Measurements from ENCODE around the gene CFAP100.

Gene CFAP100

DNA sequence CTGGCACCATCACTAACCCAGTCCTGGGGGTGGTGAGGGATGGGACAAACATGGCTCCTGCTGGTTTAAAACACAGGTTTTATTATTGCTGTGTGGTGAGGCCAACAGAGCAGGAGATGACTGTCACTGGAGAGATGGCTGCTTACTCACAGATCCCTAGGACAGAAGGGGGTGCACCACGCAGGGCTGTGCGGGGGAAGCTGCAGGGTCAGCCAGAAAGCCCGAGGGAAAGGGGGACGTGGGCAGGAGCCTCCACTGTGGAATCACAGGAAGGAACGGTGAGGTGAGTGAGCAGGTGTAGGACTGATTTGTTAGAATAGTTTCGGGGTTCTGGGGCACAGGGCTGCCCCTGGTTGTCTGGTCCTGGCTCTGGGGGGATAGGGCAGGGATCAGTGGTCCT is 7.5 kb downstream of the CFAP100 start:
- DNase-seq (ENCODE audit: low read depth): no peak

DNA sequence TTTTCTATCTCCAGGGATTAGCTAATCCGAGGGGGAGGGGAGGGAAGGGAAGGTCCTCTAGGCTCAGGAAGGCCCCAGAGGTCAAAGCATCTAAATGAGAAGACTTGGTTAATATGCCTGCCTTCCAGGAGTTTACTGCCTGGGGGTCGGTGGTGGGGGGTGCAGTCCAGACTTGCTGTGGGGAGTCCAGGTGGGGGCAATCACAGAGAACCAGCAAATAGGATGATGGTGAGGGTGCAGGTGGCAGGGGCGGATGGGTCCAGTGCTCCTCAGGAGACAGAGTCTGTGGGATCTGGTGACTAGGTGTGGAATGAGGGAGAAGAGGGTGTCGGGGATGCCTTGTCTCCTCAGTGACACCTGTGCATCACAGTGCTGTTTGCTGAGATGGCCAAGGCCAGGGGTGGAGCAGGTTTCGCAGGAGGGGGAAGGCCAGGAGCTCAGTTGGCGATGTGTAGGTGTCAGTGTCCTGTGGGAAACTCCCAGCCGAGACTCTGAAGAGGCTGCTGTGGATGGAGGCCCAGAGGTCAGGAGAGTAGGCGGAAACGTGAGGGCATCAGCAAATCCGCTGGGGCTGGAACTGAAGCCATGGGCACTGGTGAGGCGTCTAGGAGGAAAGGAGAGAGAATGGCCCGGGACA is 8.1 kb downstream of the CFAP100 start:
- DNase-seq (ENCODE audit: low read depth): no peak

DNA sequence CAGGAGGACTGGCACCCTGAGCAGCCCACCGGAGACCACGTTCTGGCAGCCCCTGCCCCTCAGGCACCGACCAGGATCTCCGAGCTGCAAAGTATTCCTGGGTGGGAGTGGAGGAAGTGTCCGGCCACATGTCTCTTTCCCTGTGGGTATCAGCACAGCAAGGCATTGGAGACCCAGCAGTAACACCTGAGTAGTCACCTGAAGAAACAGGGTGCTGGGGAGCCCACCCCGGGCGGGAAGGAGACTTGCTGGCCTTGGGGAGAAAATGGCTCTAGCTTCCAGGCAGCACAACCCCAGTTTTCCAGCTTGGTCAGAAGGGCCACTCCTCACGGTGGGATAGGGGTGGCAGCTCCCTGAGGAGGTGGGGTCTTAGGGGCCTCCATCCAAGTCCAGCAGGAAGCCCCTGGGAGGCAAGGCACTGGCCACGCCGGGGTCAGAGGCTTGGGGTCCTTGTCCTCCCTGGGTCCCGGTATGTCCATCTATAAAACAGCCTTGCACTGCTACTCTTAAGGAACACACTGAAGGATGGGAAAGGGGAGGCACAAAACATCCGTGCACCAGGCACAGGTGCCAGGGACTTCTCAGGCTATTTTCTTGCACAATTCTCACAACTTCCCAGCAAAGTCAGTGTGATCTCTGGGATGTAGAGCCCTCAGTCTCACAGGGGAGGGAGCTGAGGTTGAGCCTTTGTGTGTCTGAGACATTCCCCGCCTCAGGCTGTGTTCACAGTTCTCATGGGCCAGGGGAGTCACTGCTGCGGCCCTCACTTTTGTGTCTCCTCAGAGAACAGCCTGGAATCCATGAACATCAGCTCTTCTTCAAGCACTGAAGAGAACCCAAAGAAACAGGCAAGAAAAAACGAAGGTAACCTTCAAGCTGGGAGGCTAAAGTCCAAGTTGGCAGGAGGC is 11.9 kb downstream of the CFAP100 start:
- DNase-seq (ENCODE audit: low read depth): no peak

DNA sequence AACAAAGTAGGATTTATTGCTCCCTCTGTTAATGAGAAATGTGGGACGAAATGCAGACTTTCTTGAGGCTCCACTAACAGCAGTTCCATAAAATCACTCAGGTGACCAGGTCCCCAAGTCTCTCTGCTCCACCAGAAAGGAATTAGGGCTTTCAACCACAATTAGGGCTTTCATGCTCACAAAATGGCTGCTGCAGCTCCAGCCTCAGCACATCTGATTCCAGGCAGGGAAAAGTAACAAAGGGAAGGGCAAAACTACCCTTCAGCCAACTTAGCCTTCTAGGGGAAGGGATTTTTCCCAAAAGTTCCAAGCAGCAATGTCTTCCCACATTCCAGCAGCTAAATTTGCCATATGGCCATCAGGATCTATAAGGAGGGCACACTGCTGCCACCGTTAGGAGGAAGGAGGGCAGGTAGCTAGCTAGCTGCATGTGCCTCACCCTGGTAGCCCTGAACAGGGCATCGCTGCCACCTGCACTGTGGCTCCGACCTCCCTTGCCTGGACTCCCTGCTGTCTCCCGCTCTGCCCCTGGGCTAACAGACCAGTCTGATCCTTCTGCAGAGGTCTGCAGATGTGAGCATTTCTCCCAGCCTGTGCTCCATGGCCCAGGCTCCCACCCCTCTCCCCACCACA is 12.8 kb downstream of the CFAP100 start:
- no peak for DNase-seq (ENCODE audit: low read depth)

DNA sequence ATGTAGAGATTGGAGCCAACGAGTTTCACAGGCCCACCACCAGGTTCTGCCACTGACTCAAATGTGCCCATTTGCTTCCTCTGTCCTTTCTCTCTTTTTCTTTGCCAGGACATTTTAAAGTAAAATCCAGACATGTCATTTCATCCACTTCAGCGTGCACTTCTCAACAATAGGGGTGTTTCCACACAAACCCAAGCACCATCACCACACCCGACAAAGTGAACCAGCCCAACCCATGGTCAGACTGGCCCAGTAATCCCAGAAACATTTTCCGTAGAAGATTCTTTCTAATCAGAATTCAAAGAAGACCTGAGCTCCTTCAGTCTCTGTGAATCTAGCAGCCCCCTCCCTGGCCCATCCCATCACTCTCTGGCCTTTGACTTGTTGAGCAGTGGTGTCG is 13.4 kb downstream of the CFAP100 start:
- DNase-seq (ENCODE audit: low read depth): no peak

DNA sequence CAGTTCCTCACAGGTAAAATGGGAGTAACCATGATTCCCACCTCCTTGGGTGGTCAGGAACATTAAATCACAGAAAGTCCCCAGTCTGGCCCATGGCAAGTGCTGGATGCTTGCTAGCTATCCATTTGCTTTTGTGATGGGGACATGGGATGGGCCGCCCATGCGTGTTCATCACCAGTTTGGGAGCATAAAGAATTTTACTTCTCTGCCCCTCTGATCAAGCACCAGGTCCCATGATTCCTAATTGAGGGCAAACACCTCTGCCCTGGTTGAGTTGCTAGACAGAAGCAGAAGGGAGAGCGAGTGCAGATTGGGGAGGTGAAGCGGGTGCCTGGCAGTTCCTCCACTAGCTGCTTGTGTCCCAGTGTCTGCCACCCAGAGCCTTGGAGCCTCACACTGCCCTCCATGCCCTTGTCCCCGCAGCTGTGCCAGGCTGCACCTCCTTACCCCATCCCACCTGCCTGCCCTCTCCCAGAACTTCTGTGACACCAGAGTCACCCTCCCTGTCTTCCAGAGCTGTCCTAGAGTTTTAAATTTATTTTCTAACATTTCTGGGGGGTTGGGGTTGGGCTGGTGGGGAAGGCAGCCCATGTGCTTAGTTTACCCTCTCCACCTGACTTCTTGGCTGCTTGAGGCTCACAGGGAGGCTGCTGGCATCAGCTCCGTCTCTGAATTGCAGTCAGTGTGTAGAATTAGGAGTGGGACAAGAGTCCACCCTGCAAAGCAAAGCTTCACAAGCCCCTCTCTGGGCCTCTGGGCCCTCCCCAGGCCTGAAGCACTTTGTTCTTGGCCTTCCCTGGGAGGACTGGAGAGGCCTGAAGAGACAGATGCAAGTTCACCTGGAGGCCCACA is 18.4 kb downstream of the CFAP100 start:
- DNase-seq (ENCODE audit: low read depth): no peak

DNA sequence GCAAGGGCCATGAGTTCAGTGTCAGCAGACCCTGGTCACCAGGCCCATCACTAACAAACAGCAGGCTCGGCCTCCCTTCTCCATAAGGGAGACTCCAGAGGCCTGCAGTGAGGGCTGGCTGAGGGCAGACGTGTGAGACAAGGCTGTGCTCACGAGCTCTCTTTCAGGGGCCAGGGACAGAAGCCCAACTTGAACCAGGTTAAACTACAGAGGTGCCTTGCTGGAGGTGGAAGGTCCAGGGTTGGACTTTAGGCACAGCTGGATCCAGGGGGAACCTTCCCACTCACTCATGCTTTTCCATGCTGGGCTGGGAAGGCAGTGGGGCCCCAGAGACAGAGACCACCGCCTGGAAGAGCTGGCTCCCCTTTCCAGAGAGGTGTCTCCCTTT is 19.0 kb downstream of the CFAP100 start:
- no peak for DNase-seq (ENCODE audit: low read depth)

DNA sequence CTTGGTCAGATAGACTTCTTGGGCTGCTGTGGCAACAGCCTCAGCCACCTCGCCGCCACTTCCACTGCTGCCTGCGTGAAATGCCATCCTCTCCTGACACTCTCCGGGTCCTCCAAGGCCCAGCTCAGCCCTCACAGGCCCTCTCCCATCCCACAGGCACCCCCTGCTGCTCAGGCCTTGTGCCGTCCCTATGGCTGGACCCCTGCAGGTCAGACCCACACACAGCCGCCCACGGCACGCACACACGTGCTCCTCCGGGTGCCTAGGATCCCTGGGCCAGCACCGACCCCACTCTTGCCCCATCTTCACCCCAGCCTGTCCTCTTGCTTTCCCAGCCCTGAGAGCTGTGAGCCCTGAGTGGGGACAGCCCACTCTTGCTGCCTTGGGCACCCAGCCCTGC is 19.7 kb downstream of the CFAP100 start:
- DNase-seq (ENCODE audit: low read depth): no peak

DNA sequence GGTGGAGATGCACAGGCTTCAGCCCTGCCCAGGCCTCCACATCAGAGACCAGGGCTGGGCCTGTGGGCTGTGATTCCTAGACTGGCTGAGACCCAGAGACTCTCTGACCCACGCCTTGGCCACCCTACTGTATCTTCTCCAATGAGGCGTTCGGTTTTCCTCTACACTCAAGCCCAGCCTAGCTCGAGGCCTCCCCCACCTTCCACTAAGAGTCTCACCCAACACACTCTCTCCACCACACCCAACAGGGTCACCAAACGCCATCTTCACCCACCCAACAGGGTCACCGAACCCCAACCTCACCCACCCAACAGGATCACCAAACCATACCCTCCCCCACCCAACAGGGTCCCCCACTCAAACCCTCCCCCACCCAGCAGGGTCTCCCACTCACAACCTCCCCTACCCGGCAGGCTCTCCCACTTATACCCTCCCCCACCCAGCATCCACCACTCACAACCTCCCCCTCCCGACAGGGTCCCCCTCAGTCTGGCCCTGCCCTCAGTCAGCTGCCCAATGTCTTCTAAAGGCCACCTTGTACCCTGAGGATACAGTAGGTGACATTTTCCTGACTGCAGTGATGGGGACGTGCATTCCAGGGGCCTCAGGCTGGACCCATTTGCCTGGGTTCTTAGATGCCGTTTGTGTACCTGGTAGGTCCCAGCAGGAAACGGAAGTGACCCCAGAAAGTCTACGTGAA is 20.4 kb downstream of the CFAP100 start:
- DNase-seq (ENCODE audit: low read depth): no peak

DNA sequence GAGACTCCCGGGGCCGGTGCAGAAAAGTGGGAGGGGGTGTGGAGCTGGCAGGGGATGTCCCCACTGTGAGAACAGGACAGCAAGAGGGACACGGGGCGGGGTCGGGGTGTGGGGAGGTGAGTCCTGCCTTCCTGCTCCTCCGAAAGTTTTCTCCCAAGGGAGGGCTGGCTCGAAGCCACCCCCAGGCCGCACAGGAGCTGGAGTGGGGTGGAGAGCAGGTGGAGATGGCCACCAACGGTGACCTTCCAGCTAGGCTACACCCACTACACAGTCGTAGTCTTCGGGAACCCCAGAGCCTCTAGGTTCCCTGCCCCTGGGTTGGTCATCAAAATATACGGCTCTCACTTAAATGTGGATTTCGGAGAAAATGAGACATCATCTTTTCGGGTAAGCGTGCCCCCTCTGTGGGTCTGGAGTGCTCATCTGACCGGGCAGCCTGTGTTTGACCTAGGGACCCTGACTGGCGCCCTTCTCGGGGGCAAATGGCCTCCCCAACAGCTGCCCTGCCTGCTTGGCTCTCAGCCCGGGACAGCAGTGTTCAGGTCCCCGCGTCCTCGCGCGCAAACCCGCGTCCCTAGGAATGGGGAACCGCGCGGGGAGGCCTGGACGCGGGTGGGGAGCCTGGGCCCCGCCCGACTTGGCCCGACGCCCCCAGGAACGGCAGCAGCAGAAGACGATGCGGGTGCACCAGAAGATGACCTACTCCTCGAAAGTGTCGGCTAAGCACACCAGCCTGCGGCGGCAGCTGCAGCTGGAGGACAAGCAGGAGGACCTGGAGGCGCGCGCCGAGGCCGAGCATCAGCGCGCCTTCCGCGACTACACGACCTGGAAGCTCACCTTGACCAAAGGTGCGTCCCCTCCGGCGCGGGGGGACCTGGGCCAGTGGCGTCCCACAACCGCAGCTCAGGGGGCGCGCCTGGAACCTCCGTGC is 21.2 kb downstream of the CFAP100 start:
- DNase-seq (ENCODE audit: low read depth): no peak

DNA sequence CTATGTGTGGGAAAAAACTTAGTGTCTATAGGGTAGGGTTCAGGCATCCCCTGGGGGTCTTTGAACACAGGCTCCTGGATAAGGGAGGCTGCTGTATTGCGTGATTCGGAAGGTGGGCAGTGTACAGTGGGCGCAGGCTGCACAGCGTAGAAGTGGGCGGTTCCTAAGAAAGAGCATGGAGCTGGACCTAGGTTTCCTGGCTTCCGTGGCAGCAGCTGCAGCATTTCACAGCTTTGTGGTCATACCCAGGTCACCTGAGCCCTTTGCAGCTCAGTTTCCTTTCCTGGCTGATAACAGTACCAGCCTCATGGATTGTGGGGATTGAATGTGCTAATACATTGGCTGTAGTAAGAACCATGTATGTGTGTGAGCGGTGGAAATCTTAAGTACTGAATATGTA is 22.2 kb downstream of the CFAP100 start:
- no peak for DNase-seq (ENCODE audit: low read depth)

DNA sequence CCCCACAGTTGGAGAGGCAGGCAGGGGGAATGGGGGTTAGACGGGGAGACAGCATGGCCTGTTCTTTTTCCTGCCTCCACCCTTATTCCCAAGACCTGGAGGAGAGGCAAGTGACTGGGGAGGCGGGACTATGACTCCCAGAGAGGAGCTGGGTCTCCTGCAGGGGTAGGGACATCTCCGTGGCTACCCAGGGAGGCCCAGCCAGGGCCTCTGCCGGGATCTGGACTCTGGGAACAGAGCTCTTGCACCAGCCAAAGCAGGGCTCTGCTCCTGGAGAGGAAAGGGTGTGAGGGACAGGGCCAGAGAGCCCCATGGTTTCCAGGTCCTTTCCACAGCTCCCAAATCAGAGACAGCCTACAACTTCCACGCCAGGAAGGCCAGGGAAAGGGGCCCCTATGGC is 22.8 kb downstream of the CFAP100 start:
- DNase-seq (ENCODE audit: low read depth): no peak

DNA sequence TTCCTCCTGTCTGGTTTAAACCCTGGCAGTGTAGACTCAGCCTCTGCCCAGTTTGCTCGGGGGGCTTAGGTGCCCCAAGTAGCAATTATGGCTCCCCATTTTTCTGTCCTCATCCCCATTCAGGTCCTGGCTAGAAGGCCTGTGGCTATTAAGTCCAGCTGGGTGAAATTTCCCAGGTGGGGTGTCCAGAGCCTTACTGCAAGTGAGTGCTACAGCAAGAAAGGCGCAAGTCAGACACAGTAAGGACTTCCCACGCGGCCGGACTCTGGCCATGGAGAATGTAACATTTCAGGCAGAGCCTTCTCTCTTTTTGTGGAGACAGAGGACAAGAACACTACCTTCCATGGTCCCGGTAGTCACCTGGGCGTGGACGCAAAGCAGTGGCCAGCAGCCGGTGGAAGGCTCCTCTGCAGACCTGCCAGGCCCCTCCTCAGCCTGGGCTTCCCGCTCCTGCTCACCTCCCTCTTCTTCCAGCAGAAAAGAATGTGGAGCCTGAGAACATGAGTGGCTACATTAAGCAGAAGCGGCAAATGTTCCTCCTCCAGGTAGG is 23.3 kb downstream of the CFAP100 start:
- DNase-seq (ENCODE audit: low read depth): no peak

DNA sequence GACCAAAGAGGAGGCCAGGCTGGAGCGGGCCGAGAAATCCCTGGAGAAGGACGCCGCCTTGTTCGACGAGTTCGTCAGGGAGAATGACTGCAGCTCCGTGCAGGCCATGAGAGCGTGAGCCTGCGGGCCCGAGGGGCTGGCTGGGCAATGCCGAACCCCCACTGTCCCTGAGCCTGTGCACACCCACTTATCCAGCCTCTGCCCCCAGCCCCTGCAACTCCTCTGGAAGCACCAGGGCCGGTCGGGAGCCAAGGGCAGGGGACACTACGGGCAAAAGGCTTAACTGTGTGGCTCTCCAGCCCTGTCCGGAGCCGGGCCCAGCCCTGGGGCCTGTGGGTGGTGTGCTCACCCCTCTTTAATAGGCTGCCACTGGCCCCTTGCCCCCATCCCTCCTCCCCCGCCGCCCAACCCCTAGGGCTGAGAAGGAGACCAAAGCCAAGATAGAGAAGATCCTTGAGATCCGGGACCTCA is 24.0 kb downstream of the CFAP100 start:
- DNase-seq (ENCODE audit: low read depth): no peak

DNA sequence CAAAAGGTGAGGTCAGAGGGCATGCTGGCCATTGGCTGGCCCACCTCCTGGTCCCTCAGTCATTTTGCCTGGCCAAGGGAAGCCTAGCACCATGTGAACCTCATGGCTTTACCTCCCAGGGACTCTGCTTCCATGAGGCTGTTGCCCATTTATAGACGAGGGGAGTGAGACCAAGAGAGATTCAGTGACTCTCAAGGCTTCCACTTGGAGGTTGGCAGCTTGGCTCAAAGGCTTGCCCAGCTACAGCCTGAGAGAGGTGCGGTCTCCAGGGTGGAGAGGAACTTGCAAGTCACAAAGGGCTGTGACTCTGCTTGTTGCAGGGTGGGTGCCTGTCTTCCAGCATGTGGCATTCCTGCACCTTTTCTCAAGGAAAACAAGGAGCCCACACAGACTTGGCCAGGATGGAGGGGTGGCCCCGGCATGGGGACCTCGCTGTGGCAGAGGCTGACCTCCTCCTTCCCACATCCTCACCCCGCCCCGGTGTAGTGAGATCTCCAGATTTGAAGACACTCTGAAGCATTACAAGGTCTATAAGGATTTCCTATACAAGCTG is 24.5 kb downstream of the CFAP100 start:
- DNase-seq (ENCODE audit: low read depth): no peak

DNA sequence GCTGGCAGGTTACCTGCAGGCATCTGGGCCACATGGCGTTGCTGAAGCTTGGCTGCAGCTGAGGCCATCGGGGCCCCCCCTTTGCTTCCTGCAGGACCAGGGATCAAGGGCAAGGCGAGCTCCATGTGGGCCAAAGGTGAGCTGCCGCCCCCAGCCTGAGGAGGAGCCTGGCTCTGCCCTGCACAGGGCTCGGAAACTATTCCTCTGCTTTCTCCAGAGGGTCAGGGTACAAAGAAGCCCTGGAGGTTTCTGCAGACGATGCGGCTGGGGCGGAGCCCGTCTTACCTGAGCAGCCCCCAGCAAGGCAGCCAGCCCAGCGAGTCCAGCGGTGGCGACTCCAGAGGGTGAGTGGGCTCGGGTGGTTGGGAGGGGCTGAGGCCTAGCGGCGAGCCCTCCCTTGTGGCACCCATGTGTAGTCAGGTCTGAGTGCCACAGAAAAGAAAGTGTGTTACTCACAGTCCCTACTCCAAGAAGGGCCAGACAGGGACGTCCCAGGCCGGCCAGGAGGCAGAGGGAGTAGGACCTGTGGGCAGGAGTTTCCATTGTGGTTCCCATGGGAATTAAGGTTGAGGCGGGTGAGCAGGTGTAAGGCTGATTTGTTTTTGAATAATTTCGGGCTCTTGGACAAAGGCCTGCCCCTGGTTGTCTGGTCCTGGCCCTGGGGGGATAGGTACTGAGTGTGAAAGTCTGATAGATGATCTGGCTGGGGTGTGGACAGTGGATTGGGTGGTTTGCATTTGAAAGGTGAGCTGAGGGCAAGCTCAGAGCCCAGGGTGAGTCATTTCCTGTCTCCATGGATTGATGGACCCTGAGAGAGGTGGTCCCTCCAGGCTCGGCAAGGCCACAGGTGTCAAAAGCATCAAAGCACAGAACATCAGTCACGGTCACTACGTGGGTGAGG is 25.4 kb downstream of the CFAP100 start:
- DNase-seq (ENCODE audit: low read depth): no peak

DNA sequence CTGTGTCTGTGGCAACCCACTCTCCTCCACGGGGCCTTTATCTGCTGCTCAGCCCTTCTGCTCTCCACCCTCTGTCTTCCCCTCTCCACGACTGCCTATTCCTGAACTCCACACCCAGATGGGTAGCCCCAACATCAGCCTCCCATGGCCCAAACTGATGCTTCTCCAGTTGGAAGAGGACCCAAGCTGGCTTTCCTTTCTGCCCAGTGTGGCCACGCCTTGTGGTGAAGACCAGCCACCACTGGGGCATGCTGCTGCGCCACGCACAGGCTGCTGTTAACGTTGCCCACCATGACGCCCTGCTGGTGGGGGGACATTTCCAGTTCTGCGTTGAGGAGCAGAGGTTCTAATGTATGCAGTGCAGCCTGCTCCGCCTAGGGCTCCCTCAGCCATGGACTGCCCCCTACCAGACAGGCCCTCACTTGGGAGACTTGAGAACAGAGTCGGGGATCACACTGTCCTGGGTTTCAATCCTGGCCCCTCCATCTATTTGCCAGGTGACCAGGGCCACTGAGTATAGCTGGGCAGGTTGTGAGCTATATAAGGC is 26.9 kb downstream of the CFAP100 start:
- DNase-seq (ENCODE audit: low read depth): no peak

DNA sequence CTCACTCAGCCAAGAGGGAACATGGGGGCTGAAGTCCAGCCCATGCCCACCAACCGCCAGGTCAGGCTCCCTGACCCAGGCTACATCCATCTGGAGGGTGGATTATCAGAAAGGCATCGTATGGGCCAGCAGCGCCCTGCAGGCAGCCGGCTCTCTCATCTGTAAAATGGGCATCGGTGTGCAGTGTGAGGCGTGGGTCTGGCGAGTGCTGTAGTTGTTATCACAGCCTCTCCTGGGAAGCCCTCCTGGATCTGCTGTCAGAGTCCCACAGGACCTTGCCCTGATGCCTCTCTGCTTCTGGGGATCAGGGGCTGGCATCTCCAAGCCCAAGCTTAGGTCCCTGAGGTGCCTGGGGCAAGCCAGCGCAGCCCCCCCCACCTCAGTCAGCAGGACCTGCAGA is 27.4 kb downstream of the CFAP100 start:
- no peak for DNase-seq (ENCODE audit: low read depth)
